GM23248 (cell line): ENCODE measurements around the gene GEN1.

ENCODE experiments used
- EZH2 ChIP-seq: fragments of 200-600 bp; sonication (generic); IDR thresholded peaks from 2 replicates; pipeline ENCODE4 v1.6.1; 2018; ENCODE audit warnings: antibody characterized with exemption, mild to moderate bottlenecking; ENCODE audit not compliant: insufficient read depth, poor library complexity, severe bottlenecking
- EZH2phosphoT487 ChIP-seq: fragments of 200-600 bp; sonication (generic); IDR thresholded peaks from 2 replicates; pipeline ENCODE4 v1.6.1; 2018; ENCODE audit warnings: antibody characterized with exemption, moderate library complexity, mild to moderate bottlenecking, low read depth; ENCODE audit not compliant: insufficient read depth

DNA sequence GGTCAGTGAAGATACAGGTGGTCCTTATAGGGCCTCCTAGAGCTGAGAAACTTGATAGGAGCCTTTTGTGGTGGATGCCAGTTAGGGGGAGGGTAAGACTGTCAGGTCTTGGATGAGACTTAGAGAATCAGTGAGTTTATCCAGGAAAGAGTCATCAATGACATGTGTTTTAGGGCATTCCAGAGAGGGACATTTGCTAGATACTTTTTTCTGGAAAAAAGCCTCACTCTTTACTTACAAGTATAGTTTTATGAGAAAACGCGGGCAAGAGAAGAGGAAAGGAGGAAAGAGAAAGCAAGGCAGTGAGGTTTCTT is 37.8 kb downstream of the GEN1 start:
- TF ChIP-seq EZH2 (no peak), EZH2phosphoT487 (no peak)
